Measurements from ENCODE around the gene EHBP1.

DNA sequence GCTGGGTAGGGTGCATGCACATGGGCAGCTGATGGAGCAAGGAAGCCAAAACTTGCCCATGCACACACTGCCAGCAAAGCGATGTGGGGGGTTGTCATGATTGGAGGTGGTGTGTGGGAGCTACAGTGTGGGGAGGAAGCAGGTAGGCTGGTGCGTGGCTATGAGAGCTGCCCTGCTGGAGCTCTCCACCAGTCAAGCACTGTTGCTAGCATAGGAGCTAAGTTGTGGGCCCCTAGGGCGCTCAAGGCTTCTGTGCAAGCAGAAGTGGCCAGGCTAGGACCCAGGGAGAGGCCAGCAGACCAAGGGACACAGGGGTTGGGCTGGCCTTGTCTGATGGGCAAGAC is 20.2 kb downstream of the EHBP1 start:
- no peak for TF ChIP-seq POLR2A (IDR thresholded peaks at IDR 0.05)
- no peak for TF ChIP-seq CTCF (IDR thresholded peaks at IDR 0.05)
- no peak for TF ChIP-seq EP300 (IDR thresholded peaks at IDR 0.05)
- TF ChIP-seq POLR2AphosphoS5 (IDR thresholded peaks at IDR 0.05) = no peak

Measured in upper lobe of left lung (tissue), 4 donors.